DOHH2 (cell line): ENCODE measurements around the gene PTH2.

ENCODE experiments used
- H3F3A ChIP-seq: fragments of 200-600 bp; sonication (generic), shearing (Covaris generic); 2 replicates; pipeline ENCODE4 v1.6.0; 2016; ENCODE audit warnings: antibody characterized with exemption, mild to moderate bottlenecking; ENCODE audit not compliant: control insufficient read depth, insufficient read depth
- H3K27ac ChIP-seq: fragments of 200-600 bp; sonication (generic); 2 replicates; pipeline ENCODE4 v1.5.1; 2014; ENCODE audit warnings: low read depth, mild to moderate bottlenecking, low read length, moderate library complexity
- H3K27me3 ChIP-seq: fragments of 200-600 bp; sonication (generic); 2 replicates; pipeline ENCODE4 v1.6.1; 2014; ENCODE audit warnings: mild to moderate bottlenecking, low read length, mixed read lengths; ENCODE audit not compliant: control insufficient read depth
- H3K36me3 ChIP-seq: fragments of 200-600 bp; sonication (generic); 2 replicates; pipeline ENCODE4 v1.6.1; 2014; ENCODE audit warnings: mild to moderate bottlenecking, low read length, moderate library complexity, mixed read lengths; ENCODE audit not compliant: control insufficient read depth
- H3K4me1 ChIP-seq: fragments of 200-600 bp; sonication (generic); 2 replicates; pipeline ENCODE4 v1.6.1; 2014; ENCODE audit warnings: mild to moderate bottlenecking, low read length, mixed read lengths; ENCODE audit not compliant: control insufficient read depth
- H3K4me2 ChIP-seq: fragments of 200-600 bp; sonication (generic); 2 replicates; pipeline ENCODE4 v1.6.0; 2014; ENCODE audit warnings: mild to moderate bottlenecking, low read length, moderate library complexity
- H3K4me3 ChIP-seq: fragments of 200-600 bp; sonication (generic); 2 replicates; pipeline ENCODE4 v1.5.1; 2014; ENCODE audit warnings: mild to moderate bottlenecking, low read length, mixed read lengths
- H3K79me2 ChIP-seq: fragments of 200-600 bp; sonication (generic); 2 replicates; pipeline ENCODE4 v1.6.1; 2014; ENCODE audit warnings: mild to moderate bottlenecking, low read length, mixed read lengths; ENCODE audit not compliant: control insufficient read depth
- H3K9me2 ChIP-seq: fragments of 200-600 bp; sonication (generic); replicated peaks from 2 replicates; pipeline ENCODE4 v1.6.1; 2014; ENCODE audit warnings: mild to moderate bottlenecking, low read length, mixed read lengths; ENCODE audit not compliant: control insufficient read depth
- H3K9me3 ChIP-seq: fragments of 200-600 bp; sonication (generic); 2 replicates; pipeline ENCODE4 v1.6.1; 2014; ENCODE audit warnings: antibody characterized with exemption, low read length, mixed read lengths; ENCODE audit not compliant: control insufficient read depth, insufficient read depth
- H4K20me1 ChIP-seq: fragments of 200-600 bp; sonication (generic); 2 replicates; pipeline ENCODE4 v1.6.0; 2014; ENCODE audit warnings: low read depth, mild to moderate bottlenecking, antibody characterized with exemption, low read length, moderate library complexity; ENCODE audit not compliant: control insufficient read depth, insufficient read depth
- EZH2phosphoT487 ChIP-seq: fragments of 200-600 bp; sonication (generic); IDR thresholded peaks from 2 replicates; pipeline ENCODE4 v1.6.1; 2017; ENCODE audit warnings: borderline replicate concordance, mild to moderate bottlenecking, antibody characterized with exemption, low read length, moderate library complexity, mixed read lengths
- TF ChIP-seq, protein P1 (sequence below): fragments of 200-600 bp; sonication (generic); IDR thresholded peaks from one replicate; pipeline ENCODE4 v1.5.1; 2014; ENCODE audit warnings: antibody characterized with exemption, mild to moderate bottlenecking, low read depth, low read length; ENCODE audit not compliant: poor library complexity, severe bottlenecking

Gene PTH2

DNA sequence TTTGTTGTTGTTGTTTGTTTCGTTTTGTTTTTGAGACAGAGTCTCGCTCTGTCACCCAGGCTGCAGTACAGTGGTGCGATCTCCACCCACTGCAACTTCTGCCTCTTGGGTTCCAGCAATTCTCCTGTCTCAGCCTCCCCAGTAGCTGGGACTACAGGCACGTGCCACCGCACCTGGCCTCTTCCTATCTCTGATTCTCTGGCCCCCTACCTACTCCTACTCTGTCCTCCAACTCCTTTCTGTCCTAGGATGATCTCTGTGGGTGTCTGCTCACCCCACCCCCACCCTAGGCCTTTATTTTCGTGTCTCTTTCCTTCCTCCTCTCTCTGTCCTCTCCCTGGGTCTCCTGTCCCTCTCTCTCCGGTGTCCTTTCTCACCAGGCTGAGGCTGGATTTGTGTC, 27.2 kb upstream of the PTH2 start:
- Histone ChIP-seq H3K4me1 (peaks cover 27% of the 10 kb centered on the region), H3K27me3 (no peaks in the 10 kb centered on the region), H3K36me3 (peaks cover 58% of the 10 kb centered on the region), H3K4me2 (peak overlapping the region; percentile 93), H3K9me3 (no peaks in the 10 kb centered on the region), H3K4me3 (peak overlapping the region; percentile 99), H3K9me2 (no peaks in the 10 kb centered on the region), H3K27ac (peak overlapping the region; percentile 19; the same call in 1 of the 2 replicates), H3F3A (peaks cover 12% of the 10 kb centered on the region), H3K79me2 (peaks cover 53% of the 10 kb centered on the region), H4K20me1 (no peaks in the 10 kb centered on the region; the same call in 1 of the 2 replicates)
- TF ChIP-seq, protein P1, sequence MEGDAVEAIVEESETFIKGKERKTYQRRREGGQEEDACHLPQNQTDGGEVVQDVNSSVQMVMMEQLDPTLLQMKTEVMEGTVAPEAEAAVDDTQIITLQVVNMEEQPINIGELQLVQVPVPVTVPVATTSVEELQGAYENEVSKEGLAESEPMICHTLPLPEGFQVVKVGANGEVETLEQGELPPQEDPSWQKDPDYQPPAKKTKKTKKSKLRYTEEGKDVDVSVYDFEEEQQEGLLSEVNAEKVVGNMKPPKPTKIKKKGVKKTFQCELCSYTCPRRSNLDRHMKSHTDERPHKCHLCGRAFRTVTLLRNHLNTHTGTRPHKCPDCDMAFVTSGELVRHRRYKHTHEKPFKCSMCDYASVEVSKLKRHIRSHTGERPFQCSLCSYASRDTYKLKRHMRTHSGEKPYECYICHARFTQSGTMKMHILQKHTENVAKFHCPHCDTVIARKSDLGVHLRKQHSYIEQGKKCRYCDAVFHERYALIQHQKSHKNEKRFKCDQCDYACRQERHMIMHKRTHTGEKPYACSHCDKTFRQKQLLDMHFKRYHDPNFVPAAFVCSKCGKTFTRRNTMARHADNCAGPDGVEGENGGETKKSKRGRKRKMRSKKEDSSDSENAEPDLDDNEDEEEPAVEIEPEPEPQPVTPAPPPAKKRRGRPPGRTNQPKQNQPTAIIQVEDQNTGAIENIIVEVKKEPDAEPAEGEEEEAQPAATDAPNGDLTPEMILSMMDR = no peak
- TF ChIP-seq EZH2phosphoT487 = no peak

DNA sequence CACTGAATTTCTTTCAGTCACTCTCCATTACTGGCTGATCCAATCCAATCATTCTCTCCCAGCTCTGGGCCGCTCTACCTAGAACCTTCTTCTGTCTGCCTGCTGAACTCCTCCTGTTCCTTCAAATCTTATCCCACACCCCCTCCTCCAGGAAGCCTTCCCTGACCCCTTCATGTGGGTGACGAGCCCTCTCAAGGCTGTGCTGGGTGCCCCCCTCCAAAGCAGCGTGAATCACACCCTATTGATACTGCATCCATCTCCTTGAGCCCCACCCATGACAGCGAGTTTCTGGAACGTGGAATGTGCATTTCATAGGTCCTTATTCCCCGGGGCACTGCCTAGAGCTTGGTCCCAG, 25.2 kb upstream of the PTH2 start:
- Histone ChIP-seq H3K9me3 (no peaks in the 10 kb centered on the region), H3K27ac (no peak overlapping the region), H3K4me1 (peaks cover 26% of the 10 kb centered on the region), H3K4me3 (no peak overlapping the region), H3K27me3 (no peaks in the 10 kb centered on the region), H3K4me2 (no peak overlapping the region), H3K36me3 (peaks cover 45% of the 10 kb centered on the region), H4K20me1 (no peaks in the 10 kb centered on the region; the same call in 1 of the 2 replicates), H3K9me2 (no peaks in the 10 kb centered on the region), H3K79me2 (peaks cover 35% of the 10 kb centered on the region), H3F3A (peaks cover 20% of the 10 kb centered on the region)
- TF ChIP-seq EZH2phosphoT487 = no peak
- TF ChIP-seq, protein P1 = no peak

DNA sequence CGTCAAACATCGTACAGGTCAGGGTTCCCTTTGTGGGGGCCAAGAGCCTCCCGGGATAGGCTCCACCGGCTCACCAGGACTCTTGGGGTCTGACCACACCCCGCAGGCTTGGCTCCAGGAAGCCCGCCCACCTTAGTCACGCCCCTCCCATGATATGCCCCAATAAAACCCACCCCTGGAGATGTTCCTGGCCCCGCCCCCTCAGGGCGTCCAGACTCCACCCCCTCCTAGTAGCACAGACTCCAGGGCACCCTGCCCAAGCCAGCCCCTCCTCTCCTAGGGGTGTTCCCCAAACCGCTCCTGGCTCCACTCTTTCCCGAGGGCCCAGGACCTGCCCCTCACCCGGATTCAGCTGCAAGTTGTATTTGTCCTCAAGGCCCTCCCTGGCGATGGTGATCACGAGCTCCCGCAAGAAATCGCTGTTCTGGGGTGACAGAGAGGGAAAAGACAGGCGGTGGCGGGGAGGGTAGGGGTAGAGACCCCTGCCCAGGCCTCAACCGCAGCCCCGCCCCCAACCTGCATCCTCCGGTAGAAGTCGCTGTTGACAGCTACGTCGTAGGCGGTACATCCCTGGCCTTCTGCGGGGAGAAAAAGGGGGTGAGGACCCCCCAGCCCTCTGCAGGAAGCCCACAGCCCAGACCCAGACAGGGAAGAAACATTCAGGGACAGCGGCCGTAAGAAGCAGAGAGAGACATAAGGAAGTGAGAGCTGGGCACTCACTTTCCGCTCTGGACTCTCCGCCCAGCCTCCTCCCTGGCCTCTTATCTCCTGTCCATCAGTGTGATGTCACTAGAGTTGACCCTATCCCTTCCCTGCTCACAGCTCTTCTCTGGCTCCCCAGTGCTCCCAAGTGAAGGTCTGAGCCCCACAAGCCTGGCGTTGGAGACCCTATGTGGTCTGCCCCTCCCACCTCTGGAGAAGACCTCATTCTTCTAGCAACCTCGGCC, 24.5 kb upstream of the PTH2 start:
- Histone ChIP-seq H3K4me3 (no peak overlapping the region), H3K36me3 (peaks cover 45% of the 10 kb centered on the region), H3K27ac (no peak overlapping the region), H3K27me3 (no peaks in the 10 kb centered on the region), H4K20me1 (no peaks in the 10 kb centered on the region; the same call in 1 of the 2 replicates), H3K9me3 (no peaks in the 10 kb centered on the region), H3K9me2 (no peaks in the 10 kb centered on the region), H3K79me2 (peaks cover 35% of the 10 kb centered on the region), H3K4me2 (no peak overlapping the region), H3F3A (peaks cover 20% of the 10 kb centered on the region), H3K4me1 (peaks cover 30% of the 10 kb centered on the region)
- no peak for TF ChIP-seq EZH2phosphoT487
- TF ChIP-seq, protein P1 = no peak
